Neuronal stem cell (in vitro differentiated cells): Measurements from ENCODE around the gene ADD3.

Source experiments
- DNase-seq: peaks from one replicate; pipeline ENCODE4 v3.0.0-alpha.2; 2013; ENCODE audit warnings: low spot score
- H2AFZ ChIP-seq: one replicate; pipeline ENCODE4 v1.6.1; 2013; ENCODE audit warnings: mild to moderate bottlenecking, low read length, inconsistent platforms
- H2AK5ac ChIP-seq: 2 replicates; pipeline ENCODE4 v1.6.1; 2013; ENCODE audit warnings: low read depth, mild to moderate bottlenecking, inconsistent platforms, low read length, moderate library complexity, mixed read lengths
- H2BK120ac ChIP-seq: 2 replicates; pipeline ENCODE4 v1.6.1; 2013; ENCODE audit warnings: low read depth, mild to moderate bottlenecking, inconsistent platforms, low read length, moderate library complexity, mixed read lengths
- H2BK12ac ChIP-seq: one replicate; pipeline ENCODE4 v1.6.1; 2013; ENCODE audit warnings: low read length, inconsistent platforms
- H2BK15ac ChIP-seq: 2 replicates; pipeline ENCODE4 v1.6.1; 2013; ENCODE audit warnings: mild to moderate bottlenecking, low read length, inconsistent platforms, mixed read lengths
- H2BK5ac ChIP-seq: one replicate; pipeline ENCODE4 v1.6.1; 2013; ENCODE audit warnings: inconsistent platforms, mild to moderate bottlenecking, low read length, moderate library complexity
- H3K14ac ChIP-seq: one replicate; pipeline ENCODE4 v1.6.1; 2013; ENCODE audit warnings: low read length, inconsistent platforms
- H3K18ac ChIP-seq: 2 replicates; pipeline ENCODE4 v1.6.1; 2013; ENCODE audit warnings: low read length, inconsistent platforms
- H3K23ac ChIP-seq: 2 replicates; pipeline ENCODE4 v1.6.1; 2013; ENCODE audit warnings: low read depth, mild to moderate bottlenecking, mixed read lengths, low read length, inconsistent platforms; ENCODE audit not compliant: poor library complexity
- H3K27ac ChIP-seq: replicated peaks from 3 replicates; pipeline ENCODE4 v1.5.1; 2013; ENCODE audit warnings: low read length, inconsistent platforms
- H3K27me3 ChIP-seq, 3 experiments: 2 replicates each; pipeline ENCODE4 v1.6.1; 2013; ENCODE audit warnings: low read length in 3 of 3, mild to moderate bottlenecking in 2 of 3, inconsistent platforms in 1 of 3, low read depth in 1 of 3, mixed read lengths in 1 of 3, moderate library complexity in 1 of 3; ENCODE audit not compliant: control insufficient read depth in 3 of 3, insufficient read depth in 3 of 3
- H3K36me3 ChIP-seq, 2 donors: replicated peaks in 1 of 2; 2 replicates each; pipeline ENCODE4 v1.6.1; 2013; ENCODE audit warnings: low read length in 2 of 2; ENCODE audit not compliant: control insufficient read depth in 2 of 2, insufficient read depth in 2 of 2
- H3K4ac ChIP-seq: 2 replicates; pipeline ENCODE4 v1.6.1; 2013; ENCODE audit warnings: inconsistent platforms, mild to moderate bottlenecking, low read length, moderate library complexity
- H3K4me1 ChIP-seq, 2 donors: 1 replicate in 1 of 2; 2 replicates in 1 of 2; pipeline ENCODE4 v1.6.1; 2013; ENCODE audit warnings: low read length in 2 of 2, low read depth in 1 of 2; ENCODE audit not compliant: control insufficient read depth in 2 of 2, insufficient read depth in 1 of 2
- H3K4me2 ChIP-seq: one replicate; pipeline ENCODE4 v1.6.1; 2013; ENCODE audit warnings: mild to moderate bottlenecking, low read length, inconsistent platforms; ENCODE audit not compliant: insufficient read depth, poor library complexity, severe bottlenecking
- H3K4me3 ChIP-seq, 2 donors: 2 replicates each; pipeline ENCODE4 v1.5.1; 2013; ENCODE audit warnings: low read length in 2 of 2, mild to moderate bottlenecking in 2 of 2, inconsistent platforms in 1 of 2, moderate library complexity in 1 of 2
- H3K79me1 ChIP-seq: one replicate; pipeline ENCODE4 v1.6.1; 2013; ENCODE audit warnings: low read depth, mild to moderate bottlenecking, inconsistent platforms, low read length, moderate library complexity
- H3K9ac ChIP-seq: one replicate; pipeline ENCODE4 v1.6.1; 2013; ENCODE audit warnings: mild to moderate bottlenecking, low read depth, low read length, inconsistent platforms; ENCODE audit not compliant: poor library complexity
- H3K9me3 ChIP-seq, 2 donors: replicated peaks in 1 of 2; 2 replicates each; pipeline versions ENCODE3 to v1.6.1; 2013; ENCODE audit warnings: low read length in 2 of 2, mild to moderate bottlenecking in 2 of 2, inconsistent platforms in 1 of 2, low read depth in 1 of 2, mixed read lengths in 1 of 2, moderate library complexity in 1 of 2; ENCODE audit not compliant: control insufficient read depth in 2 of 2, insufficient read depth in 1 of 2
- H4K8ac ChIP-seq: one replicate; pipeline ENCODE4 v1.6.1; 2013; ENCODE audit warnings: low read depth, mild to moderate bottlenecking, inconsistent platforms, low read length, moderate library complexity
- H4K91ac ChIP-seq: one replicate; pipeline ENCODE4 v1.6.1; 2013; ENCODE audit warnings: low read length, low read depth, mild to moderate bottlenecking, inconsistent platforms; ENCODE audit not compliant: poor library complexity
- WGBS, 2 donors: extraction: QIAGEN DNeasy Blood & Tissue Kit; methylation state at CpG; one replicate each; pipeline ENCODE4 v1.1.7; 2013; ENCODE audit warnings: missing lambda C conversion rate in 2 of 2, mixed read lengths in 1 of 2; ENCODE audit not compliant: insufficient read length in 2 of 2, insufficient replicate concordance in 1 of 2; ENCODE audit errors: extremely low coverage in 2 of 2; 5-methylcytosine and 5-hydroxymethylcytosine counted together

The ADD3 gene

DNA sequence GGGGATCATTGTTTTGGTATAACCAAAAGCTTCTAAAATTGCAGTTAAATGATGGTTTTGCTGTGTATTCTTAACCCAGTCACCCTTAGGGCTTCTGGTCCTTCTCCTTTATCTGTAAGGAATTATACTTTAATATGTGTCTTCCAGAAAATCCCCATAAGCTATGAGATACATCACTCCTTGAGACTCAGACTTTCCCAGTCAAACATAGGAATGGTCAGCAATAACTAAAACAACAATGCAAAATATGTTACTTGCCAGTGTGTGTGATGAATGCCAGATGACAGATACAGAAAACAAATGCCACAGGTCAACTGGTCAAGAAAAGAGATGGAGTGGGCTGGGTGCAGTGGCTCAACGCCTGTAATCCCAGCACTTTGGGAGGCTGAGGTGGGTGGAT, 10.1 kb downstream of the ADD3 start:
- DNase-seq: no peak
- H3K27me3 ChIP-seq: no peaks in the 10 kb centered on the region
- H2AFZ ChIP-seq: no peak overlapping the region

DNA sequence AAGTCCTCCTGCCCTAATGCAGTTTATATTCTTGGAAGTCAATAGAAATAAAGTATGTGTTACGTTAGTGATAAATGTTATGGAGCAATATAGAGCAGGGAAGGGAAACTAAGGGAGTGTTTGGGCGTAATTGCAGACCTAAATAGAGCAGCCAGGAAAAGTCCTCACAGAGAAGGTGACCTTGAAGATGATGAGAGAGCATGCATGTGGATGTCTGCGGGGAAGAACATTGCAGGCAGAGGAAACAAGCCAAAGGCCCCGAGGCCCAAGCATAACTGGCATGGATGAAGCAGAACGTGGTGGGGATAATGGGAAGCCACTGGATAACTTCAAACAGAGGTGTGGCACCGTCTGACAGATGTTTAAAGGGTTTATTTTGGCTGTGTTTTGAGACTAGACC, 12.5 kb downstream of the ADD3 start:
- Histone ChIP-seq H3K27ac (no peak overlapping the region), H3K4ac (no peak overlapping the region), H3K4me3 (no peak overlapping the region), H2BK5ac (no peak overlapping the region), H3K9me3 (no peaks in the 10 kb centered on the region), H4K91ac (no peak overlapping the region), H3K9ac (no peak overlapping the region), H3K27me3 (no peaks in the 10 kb centered on the region), H2BK120ac (no peak overlapping the region), H3K23ac (no peak overlapping the region), H3K36me3 (no peaks in the 10 kb centered on the region), H2AK5ac (no peak overlapping the region), H3K79me1 (no peaks in the 10 kb centered on the region), H3K4me1 (peaks cover 6% of the 10 kb centered on the region in 2 donors), H4K8ac (no peak overlapping the region), H3K18ac (no peak overlapping the region), H3K14ac (no peak overlapping the region), H2BK12ac (no peak overlapping the region), H3K4me2 (no peak overlapping the region), H2BK15ac (no peak overlapping the region), H2AFZ (no peak overlapping the region)
- WGBS, 2 donors: 100% methylated on average over 1 of the region's 6 CpGs
- DNase-seq: no peak

More for the DNA sequence above, 10.1 kb downstream of the ADD3 start:
- Histone ChIP-seq H2AK5ac (no peak overlapping the region), H3K9ac (no peak overlapping the region), H3K36me3 (no peaks in the 10 kb centered on the region), H3K23ac (no peak overlapping the region), H3K18ac (no peak overlapping the region), H2BK15ac (no peak overlapping the region), H2BK120ac (no peak overlapping the region), H4K8ac (no peak overlapping the region), H3K79me1 (no peaks in the 10 kb centered on the region), H2BK5ac (no peak overlapping the region), H3K4ac (no peak overlapping the region), H4K91ac (no peak overlapping the region), H3K4me1 (peaks cover 8 to 9% of the 10 kb centered on the region in 2 donors), H3K4me3 (no peak overlapping the region), H3K4me2 (no peak overlapping the region), H3K9me3 (no peaks in the 10 kb centered on the region), H3K14ac (no peak overlapping the region), H2BK12ac (no peak overlapping the region), H3K27ac (no peak overlapping the region)
- WGBS, 2 donors: no CpG with 5 or more reads among the region's 1 CpG

DNA sequence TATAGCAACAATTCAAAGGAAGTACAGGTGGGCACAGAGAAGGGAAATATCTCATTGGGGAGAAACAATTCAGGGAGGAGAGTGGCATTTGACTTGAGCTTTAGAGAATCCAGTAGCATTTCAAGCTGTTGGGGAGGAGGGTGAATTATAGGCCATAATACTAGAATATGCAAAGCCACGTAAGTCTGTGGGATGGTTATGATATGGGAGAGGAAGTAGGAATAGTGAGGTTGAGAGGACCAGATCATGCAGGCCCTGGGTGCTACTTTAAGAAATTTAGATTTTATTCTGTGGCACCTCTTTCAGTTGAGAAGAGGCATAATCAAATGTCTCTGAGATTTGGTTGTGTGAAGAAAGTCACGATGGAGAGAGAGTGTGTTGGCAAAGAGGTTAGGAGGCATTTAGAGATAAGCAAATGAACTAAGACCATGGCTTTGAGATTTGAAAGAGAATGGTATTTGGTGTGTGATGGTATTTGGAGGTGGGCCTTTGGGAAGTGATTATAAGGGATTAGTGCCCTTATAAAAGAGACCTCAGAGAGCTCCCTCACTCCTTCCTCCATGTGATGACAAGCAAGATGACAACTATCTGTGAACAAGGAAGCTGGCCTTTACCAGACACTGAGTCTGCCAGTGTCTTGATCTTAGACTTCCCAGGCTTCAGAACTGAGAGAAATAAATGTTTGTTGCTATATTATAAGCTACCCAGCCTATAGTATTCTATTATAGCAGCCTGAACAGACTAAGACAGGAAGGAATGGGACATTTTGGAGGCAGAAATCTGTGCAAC, 15.1 kb downstream of the ADD3 start:
- H2BK5ac ChIP-seq: no peak overlapping the region
- no peak overlapping the region for H2BK12ac ChIP-seq
- H3K4me3 ChIP-seq: no peak overlapping the region
- H3K4ac ChIP-seq: no peak overlapping the region
- no peak overlapping the region for H3K14ac ChIP-seq
- no peaks in the 10 kb centered on the region for H3K36me3 ChIP-seq
- H4K91ac ChIP-seq: no peak overlapping the region
- no peaks in the 10 kb centered on the region for H3K79me1 ChIP-seq
- H3K27me3 ChIP-seq: no peaks in the 10 kb centered on the region
- no peak overlapping the region for H3K9ac ChIP-seq
- H3K18ac ChIP-seq: no peak overlapping the region
- H3K27ac ChIP-seq: no peak overlapping the region
- H2AK5ac ChIP-seq: no peak overlapping the region
- no peak overlapping the region for H4K8ac ChIP-seq
- no peak overlapping the region for H2BK120ac ChIP-seq
- no peak overlapping the region for H3K4me2 ChIP-seq
- no peaks in the 10 kb centered on the region for H3K9me3 ChIP-seq
- no peak overlapping the region for H3K23ac ChIP-seq
- no CpG with 5 or more reads among the region's 2 CpGs for WGBS, 2 donors
- no peak overlapping the region for H2BK15ac ChIP-seq
- H3K4me1 ChIP-seq: peaks cover 0 to 2% of the 10 kb centered on the region in 2 donors
- no peak for DNase-seq
- no peak overlapping the region for H2AFZ ChIP-seq

DNA sequence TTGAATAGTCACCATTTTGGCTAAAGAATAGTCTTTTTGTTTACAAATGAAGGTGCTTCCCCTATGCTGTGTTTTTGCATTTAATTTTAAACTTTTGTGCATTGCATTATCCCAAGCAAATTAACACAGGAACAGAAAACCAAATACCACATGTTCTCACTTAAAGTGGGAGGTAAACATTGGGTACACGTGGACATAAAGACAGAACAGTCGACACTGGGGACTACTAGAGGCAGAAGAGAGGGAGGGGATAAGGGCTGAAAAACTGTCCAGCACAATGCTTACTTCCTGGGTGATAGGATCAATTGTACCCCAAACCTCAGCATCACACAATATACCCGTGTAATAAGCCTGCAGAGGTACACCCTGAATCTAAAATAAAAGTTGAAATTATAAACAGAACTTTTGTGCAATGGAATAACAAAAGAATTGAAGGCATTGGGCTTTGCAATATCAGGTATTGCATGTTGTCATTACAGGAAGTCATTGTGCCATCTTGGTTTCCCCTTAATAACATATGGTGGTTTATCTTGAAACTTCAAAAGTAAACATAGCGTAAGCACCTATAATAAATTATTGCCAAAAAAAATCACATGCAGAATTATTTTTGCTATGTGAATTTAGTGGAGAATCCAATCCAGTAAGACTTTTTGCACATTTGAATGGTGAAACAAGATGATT, 16.1 kb downstream of the ADD3 start:
- H2BK12ac ChIP-seq: no peak overlapping the region
- H2BK5ac ChIP-seq: no peak overlapping the region
- H3K18ac ChIP-seq: no peak overlapping the region
- H3K27ac ChIP-seq: no peak overlapping the region
- H3K36me3 ChIP-seq: no peaks in the 10 kb centered on the region
- no CpG with 5 or more reads among the region's 4 CpGs for WGBS, 2 donors
- peaks cover 0 to 2% of the 10 kb centered on the region in 2 donors for H3K4me1 ChIP-seq
- H3K4ac ChIP-seq: no peak overlapping the region
- no peak overlapping the region for H2AFZ ChIP-seq
- no peak overlapping the region for H3K4me3 ChIP-seq
- H3K9me3 ChIP-seq: no peaks in the 10 kb centered on the region
- H3K14ac ChIP-seq: no peak overlapping the region
- H4K91ac ChIP-seq: no peak overlapping the region
- no peaks in the 10 kb centered on the region for H3K79me1 ChIP-seq
- H3K4me2 ChIP-seq: no peak overlapping the region
- DNase-seq: no peak
- no peak overlapping the region for H2AK5ac ChIP-seq
- no peak overlapping the region for H3K23ac ChIP-seq
- H3K9ac ChIP-seq: no peak overlapping the region
- no peak overlapping the region for H2BK15ac ChIP-seq
- no peak overlapping the region for H4K8ac ChIP-seq
- no peak overlapping the region for H2BK120ac ChIP-seq
- H3K27me3 ChIP-seq: no peaks in the 10 kb centered on the region
